Activated naive CD4-positive, alpha-beta T cell treated with anti-CD3 and anti-CD28 coated beads, Interleukin-2, amount 50 U/mL, for 24 hours (primary cell): Measurements from ENCODE around the gene MACF1.
"Not testable (repeated sequence)": the region's sequence is repeated elsewhere in the genome, so short reads cannot be mapped to it uniquely, and the experiment has no call there.

Source experiments
- H3K27ac Mint-ChIP-seq: one replicate; pipeline ENCODE4 v1.8.0; 2021; ENCODE audit warnings: mild to moderate bottlenecking, mixed read lengths
- H3K27me3 Mint-ChIP-seq: one replicate; pipeline ENCODE4 v1.8.0; 2021; ENCODE audit warnings: mixed read lengths
- H3K36me3 Mint-ChIP-seq: one replicate; pipeline ENCODE4 v1.8.0; 2021; ENCODE audit warnings: mixed read lengths
- H3K4me1 Mint-ChIP-seq: one replicate; pipeline ENCODE4 v1.8.0; 2021; ENCODE audit warnings: mixed read lengths
- H3K4me3 Mint-ChIP-seq: one replicate; pipeline ENCODE4 v1.8.0; 2021; ENCODE audit warnings: mild to moderate bottlenecking, mixed read lengths
- H3K9me3 Mint-ChIP-seq: one replicate; pipeline ENCODE4 v1.8.0; 2021; ENCODE audit warnings: mixed read lengths

Gene MACF1

DNA sequence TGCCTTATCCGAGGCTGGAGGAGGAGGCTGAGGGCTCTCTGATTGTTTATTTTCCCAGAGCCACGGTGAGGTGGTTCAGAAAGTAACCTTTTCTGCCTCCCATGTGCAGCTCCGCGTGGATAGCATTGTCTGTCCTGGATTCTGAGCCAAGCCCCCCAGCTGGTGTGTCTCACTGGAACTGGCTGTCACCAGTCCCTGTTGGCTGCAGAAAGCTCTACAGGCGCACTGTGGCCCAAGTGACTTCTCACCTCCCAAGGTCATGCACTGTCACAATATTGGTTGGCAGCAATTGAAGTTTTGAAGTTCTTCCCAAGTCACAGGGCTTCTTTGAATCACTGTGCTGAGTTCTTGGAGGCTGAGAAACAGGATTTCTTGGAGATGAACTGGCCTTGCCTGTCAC lies 295.2 kb downstream of the MACF1 start:
- Mint-ChIP-seq H3K4me1 (no peaks in the 10 kb centered on the region), H3K4me3 (no peak overlapping the region), H3K36me3 (no peaks in the 10 kb centered on the region), H3K9me3 (no peaks in the 10 kb centered on the region), H3K27ac (no peak overlapping the region), H3K27me3 (no peaks in the 10 kb centered on the region)

DNA sequence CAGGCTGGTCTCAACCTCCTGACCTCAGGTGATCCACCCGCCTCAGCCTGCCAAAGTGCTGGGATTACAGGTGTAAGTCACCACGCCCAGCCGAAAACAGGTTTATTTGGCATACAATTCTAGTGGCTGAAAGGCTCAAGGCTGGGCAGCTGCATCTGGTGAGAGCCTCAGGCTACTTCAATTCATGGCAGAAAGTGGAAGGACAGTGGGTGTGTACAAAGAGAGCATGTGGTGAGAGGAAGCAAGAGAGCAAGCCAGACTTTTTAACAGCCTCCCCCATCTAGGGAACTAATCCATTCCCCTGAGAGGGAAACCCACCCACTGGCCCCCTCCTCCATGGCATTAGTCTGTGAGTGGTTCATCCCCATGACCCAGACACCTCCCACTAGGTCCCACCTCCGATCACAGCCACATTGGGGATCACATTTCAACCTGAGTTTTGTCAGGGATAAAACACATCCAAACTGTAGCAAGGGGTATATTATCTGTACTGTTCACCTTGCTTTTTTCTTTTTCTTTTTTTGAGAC lies 296.4 kb downstream of the MACF1 start:
- no peaks in the 10 kb centered on the region for H3K4me1 Mint-ChIP-seq
- no peak overlapping the region for H3K27ac Mint-ChIP-seq

DNA sequence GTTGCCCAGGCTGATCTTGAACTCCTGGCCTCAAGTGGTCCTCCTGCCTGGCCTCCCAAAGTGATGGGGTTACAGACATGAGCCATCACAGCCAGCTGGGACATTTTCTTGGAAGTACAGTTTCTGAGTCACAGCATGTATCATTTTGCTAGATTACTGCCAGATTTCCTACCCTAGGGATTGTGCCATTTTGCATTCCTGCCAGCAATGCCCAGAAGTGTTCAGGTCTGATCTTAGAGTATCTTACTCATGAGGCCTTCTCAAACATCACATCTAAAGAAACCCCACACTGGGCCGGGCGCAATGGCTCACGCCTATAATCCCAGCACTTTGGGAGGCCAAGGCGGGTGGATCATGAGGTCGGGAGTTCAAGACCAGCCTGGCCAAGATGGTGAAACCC lies 297.2 kb downstream of the MACF1 start:
- no peaks in the 10 kb centered on the region for H3K4me1 Mint-ChIP-seq
- H3K4me3 Mint-ChIP-seq: no peak overlapping the region
- no peaks in the 10 kb centered on the region for H3K27me3 Mint-ChIP-seq
- no peaks in the 10 kb centered on the region for H3K36me3 Mint-ChIP-seq
- H3K27ac Mint-ChIP-seq: no peak overlapping the region
- H3K9me3 Mint-ChIP-seq: no peaks in the 10 kb centered on the region

More for the DNA sequence above, 296.4 kb downstream of the MACF1 start:
- Mint-ChIP-seq H3K4me3 (no peak overlapping the region), H3K9me3 (no peaks in the 10 kb centered on the region), H3K27me3 (no peaks in the 10 kb centered on the region), H3K36me3 (no peaks in the 10 kb centered on the region)

DNA sequence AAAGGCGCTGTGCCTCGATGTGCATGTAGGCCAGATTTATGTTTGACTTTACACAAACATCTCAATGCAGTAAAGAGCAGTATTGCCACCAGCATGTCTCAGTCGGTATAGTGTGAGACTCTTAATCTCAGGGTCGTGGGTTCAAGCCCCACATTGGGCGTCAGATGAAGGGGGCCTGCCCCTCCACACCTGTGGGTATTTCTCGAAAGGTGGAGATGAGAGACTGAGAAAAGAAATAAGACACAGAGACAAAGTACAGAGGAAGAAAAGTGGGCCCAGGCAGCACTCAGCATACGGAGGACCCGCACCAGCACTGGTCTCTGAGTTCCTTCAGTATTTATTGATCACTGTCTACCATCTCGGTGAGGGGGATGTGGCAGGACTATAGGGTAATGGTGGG lies 299.9 kb downstream of the MACF1 start:
- not testable (repeated sequence) for H3K27ac Mint-ChIP-seq, H3K27me3 Mint-ChIP-seq, H3K4me1 Mint-ChIP-seq, H3K4me3 Mint-ChIP-seq, H3K9me3 Mint-ChIP-seq, H3K36me3 Mint-ChIP-seq

DNA sequence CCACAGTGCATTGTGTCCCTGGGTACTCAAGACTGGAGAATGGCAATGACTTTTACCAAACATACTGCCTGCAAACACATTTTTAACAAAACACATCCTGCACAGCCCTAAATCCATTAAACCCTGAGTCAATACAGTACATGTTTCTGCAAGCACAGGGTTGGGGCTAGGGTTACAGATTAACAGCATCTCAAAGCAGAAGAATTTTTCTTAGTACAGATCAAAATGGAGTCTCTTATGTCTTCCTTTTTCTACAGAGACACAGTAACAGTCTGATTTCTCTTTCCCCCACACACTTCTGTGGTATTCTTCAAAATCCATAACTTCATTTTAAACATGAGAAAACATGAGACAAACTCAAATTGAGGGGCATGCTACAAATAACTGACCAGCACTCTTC lies 300.8 kb downstream of the MACF1 start:
- no peaks in the 10 kb centered on the region for H3K9me3 Mint-ChIP-seq
- no peak overlapping the region for H3K4me3 Mint-ChIP-seq
- H3K27ac Mint-ChIP-seq: no peak overlapping the region
- no peaks in the 10 kb centered on the region for H3K27me3 Mint-ChIP-seq
- no peaks in the 10 kb centered on the region for H3K36me3 Mint-ChIP-seq
- H3K4me1 Mint-ChIP-seq: peaks cover 9% of the 10 kb centered on the region

DNA sequence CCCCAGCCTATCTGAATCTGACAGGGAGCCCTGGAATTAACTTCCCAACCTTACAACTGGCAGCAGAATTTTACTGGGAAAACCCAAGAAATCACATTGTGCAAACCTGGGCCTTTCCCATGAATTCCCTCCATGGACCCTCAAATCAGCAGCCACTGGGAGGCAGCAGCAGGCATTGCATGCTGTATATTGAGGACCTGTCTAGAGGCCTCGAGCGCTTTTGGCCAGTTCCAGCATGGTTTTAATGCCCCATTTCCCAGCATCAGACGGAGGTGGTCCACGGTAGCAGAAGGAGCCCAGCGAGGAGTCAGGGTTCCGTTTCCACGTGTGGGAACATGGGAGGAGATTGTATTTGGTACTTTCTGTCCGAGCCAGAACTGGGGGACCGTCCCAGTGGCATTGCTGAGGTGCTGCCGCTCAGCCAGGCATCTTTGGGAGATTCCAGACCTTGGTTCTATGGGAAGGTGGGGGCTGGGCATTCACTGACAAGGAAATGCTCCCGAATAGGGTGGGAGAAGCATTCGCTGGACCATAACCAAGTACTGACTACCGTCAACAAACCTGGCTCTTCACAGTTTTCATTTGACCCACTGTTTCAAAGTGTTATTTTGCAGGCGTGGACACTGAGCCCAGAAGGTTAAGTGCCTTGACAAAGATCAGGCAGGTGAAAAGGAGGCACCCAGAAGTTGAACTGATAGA lies 302.9 kb downstream of the MACF1 start:
- Mint-ChIP-seq H3K4me1 (peaks cover 13% of the 10 kb centered on the region), H3K27ac (no peak overlapping the region), H3K4me3 (no peak overlapping the region), H3K36me3 (no peaks in the 10 kb centered on the region), H3K27me3 (no peaks in the 10 kb centered on the region), H3K9me3 (no peaks in the 10 kb centered on the region)

DNA sequence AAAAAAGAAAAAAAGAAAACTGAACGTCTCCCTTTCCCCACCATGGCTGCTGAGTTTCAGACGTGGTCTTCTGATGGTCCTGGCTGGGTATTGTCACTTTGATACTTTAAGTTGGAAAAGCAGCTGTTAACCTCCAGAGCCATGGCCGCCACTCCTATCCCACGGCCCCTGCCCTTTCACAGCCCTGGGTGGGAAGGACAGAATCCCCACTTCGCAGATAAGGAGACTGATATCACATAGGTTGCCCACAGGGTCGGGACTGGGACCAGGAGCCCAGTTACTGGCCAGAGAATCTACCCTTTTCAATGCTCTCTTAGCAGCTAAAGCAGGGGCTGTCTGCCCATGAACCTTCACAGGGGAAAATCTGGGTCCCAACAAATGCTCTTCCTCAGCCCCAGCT lies 303.8 kb downstream of the MACF1 start:
- Mint-ChIP-seq H3K27ac (no peak overlapping the region), H3K27me3 (no peaks in the 10 kb centered on the region), H3K36me3 (no peaks in the 10 kb centered on the region), H3K4me3 (no peak overlapping the region), H3K4me1 (peaks cover 13% of the 10 kb centered on the region), H3K9me3 (no peaks in the 10 kb centered on the region)

DNA sequence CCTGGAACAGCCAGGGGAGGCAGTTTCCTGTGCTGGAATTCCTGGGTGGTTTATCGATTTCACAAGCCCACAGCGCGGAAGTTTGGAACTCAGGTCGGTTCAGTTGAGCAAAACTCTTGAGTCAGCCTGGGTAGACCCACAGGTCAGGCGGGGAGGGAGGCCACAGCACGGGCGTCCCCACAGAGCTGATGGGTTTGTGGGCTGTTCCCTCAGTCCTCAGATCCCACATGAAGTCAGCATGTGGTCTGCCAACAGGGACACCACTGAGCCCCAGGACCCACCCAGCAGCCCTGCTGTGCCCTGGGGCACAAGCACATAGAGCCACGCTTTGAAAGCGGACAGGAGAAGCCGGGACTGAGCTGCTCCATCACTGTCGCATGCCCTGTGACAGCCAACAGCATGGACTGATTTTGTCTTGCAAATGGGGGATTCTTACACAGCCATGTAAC lies 304.4 kb downstream of the MACF1 start:
- Mint-ChIP-seq H3K36me3 (no peaks in the 10 kb centered on the region), H3K4me3 (no peak overlapping the region), H3K9me3 (no peaks in the 10 kb centered on the region), H3K27ac (no peak overlapping the region), H3K27me3 (no peaks in the 10 kb centered on the region), H3K4me1 (peaks cover 13% of the 10 kb centered on the region)

DNA sequence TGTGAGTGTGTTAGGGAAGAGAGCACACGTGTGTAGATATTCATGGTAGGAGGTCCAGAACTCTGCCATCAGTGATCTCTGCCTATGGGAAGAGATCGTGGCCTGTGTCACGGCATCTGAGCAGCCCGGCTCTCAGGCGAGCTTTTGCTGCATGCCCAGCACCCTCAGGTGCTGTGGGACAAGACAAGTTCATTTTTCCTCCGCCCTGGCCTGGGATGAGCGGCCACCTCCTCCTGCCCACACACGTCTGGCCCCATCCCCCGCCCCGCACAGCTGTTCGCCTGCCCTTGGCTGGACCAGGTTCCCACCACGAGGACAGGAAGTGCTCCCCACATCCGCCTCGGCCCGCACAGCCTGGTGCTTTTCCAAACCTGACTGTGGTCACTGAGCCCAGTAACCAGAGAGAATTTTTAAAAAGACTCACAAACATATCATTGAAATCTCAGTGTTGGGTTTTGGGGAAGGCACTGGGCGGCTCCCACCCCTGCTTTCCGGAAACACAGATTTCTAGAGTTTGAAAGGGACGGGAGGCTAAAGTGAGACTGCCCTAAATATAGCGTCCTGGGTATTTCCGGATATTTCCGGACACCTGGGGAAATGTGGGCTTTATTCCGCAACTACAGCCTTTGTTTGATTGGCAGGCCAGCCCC lies 305.0 kb downstream of the MACF1 start:
- H3K36me3 Mint-ChIP-seq: no peaks in the 10 kb centered on the region
- no peaks in the 10 kb centered on the region for H3K9me3 Mint-ChIP-seq
- peaks cover 13% of the 10 kb centered on the region for H3K4me1 Mint-ChIP-seq
- H3K27ac Mint-ChIP-seq: peak overlapping the region; percentile 17
- peak overlapping the region; percentile 55 for H3K4me3 Mint-ChIP-seq
- H3K27me3 Mint-ChIP-seq: no peaks in the 10 kb centered on the region

DNA sequence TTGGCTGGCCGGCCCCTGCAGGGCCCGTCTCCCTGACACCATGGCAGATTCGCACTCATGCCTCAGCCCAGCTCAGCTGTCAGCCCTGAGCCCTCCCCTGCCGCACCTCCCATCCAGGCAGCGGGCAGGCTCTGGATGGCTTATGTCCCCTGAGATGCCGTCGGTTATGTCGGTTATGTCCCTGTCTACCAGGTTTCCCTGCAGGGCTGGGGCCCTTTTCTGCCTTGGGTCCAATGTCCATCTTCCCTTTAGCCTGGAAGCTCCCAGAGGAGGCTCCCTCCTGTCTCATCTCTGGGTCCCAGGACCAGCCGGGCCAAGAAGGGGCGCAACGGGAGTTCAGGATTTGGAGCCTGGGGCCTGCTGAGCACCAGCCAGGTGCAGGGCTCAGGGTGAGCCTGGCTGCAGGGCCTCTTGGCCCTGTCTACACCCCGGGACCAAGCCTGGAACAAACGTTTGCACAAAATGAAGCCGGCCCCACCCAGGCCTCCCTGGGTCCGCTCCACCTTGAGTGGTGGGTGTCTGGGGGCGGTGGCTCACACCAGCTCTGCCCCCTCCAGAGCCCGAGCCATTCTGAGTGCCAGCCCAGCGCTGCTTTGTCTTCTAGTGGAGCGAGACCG lies 306.2 kb downstream of the MACF1 start:
- H3K27me3 Mint-ChIP-seq, H3K36me3 Mint-ChIP-seq, H3K27ac Mint-ChIP-seq, H3K9me3 Mint-ChIP-seq, H3K4me3 Mint-ChIP-seq: not testable (repeated sequence)
- H3K4me1 Mint-ChIP-seq: peaks cover 13% of the 10 kb centered on the region

DNA sequence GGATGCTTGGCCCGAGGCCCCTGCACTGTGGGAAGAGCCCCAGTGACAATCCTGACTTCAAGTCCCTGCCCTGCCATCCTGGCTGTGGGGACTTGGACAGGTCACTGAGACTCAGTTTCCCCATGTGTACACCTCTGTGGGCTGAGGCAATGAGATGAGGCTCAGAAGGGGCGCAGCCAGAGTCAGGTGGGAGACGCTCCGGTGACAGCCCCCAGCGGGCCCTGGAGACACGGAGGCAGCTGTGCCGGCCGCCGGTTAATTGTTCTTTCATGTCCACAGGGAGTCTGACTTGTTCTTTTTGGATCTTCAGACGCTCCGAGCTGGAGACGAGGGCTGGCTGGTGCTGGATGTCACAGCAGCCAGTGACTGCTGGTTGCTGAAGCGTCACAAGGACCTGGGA lies 307.0 kb downstream of the MACF1 start:
- not testable (repeated sequence) for H3K36me3 Mint-ChIP-seq, H3K27ac Mint-ChIP-seq, H3K27me3 Mint-ChIP-seq, H3K4me3 Mint-ChIP-seq, H3K9me3 Mint-ChIP-seq
- peaks cover 13% of the 10 kb centered on the region for H3K4me1 Mint-ChIP-seq

DNA sequence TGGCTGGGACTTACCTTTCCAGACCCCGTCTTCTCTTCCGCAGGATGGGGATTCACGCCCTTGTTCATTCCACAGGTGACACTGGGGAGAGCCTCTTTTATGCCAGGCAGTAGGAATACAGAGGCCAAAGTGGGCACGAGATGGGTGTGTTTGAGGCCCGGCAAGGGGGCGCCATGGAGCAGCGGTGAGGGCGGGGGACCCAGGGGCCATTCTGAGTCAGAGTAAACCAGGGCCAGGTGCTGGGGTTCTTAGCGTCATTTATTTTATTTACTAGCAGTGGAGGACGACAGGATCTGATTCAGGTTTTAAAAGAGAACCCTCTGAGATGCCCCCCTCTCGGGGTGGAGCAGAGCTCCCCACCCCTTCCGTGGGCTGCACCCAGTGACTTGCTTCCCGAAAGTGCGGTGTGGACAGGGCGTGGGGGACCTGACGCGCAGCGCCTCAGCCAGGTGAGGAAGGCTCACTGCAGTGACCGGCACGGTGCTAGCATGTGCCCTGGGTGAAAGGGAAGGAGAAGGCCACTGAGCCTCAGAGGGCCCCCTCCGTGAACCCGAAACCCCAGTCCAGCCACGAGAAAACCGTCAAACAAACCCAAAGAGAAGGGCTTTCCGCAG lies 307.8 kb downstream of the MACF1 start:
- not testable (repeated sequence) for H3K4me3 Mint-ChIP-seq, H3K9me3 Mint-ChIP-seq, H3K27ac Mint-ChIP-seq, H3K27me3 Mint-ChIP-seq, H3K36me3 Mint-ChIP-seq
- H3K4me1 Mint-ChIP-seq: peaks cover 13% of the 10 kb centered on the region

DNA sequence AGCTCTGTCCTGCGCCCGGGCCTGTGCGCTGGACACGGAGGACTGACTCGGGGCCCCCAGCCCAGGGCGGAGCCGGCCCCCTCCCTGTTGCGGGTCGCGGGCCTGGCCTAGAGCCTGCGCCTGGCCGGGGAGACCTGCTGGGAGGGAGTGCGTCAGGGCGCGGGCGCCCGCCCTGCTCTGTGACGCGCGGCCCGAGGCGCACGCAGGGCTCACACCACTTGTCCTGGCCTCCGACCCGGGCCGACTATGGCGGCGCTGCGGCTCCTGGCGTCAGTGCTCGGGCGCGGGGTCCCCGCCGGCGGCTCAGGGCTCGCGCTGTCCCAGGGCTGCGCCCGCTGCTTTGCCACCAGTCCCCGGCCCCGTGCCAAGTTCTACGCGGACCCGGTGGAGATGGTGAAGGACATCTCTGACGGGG lies 310.2 kb downstream of the MACF1 start:
- H3K9me3 Mint-ChIP-seq: not testable (repeated sequence)

DNA sequence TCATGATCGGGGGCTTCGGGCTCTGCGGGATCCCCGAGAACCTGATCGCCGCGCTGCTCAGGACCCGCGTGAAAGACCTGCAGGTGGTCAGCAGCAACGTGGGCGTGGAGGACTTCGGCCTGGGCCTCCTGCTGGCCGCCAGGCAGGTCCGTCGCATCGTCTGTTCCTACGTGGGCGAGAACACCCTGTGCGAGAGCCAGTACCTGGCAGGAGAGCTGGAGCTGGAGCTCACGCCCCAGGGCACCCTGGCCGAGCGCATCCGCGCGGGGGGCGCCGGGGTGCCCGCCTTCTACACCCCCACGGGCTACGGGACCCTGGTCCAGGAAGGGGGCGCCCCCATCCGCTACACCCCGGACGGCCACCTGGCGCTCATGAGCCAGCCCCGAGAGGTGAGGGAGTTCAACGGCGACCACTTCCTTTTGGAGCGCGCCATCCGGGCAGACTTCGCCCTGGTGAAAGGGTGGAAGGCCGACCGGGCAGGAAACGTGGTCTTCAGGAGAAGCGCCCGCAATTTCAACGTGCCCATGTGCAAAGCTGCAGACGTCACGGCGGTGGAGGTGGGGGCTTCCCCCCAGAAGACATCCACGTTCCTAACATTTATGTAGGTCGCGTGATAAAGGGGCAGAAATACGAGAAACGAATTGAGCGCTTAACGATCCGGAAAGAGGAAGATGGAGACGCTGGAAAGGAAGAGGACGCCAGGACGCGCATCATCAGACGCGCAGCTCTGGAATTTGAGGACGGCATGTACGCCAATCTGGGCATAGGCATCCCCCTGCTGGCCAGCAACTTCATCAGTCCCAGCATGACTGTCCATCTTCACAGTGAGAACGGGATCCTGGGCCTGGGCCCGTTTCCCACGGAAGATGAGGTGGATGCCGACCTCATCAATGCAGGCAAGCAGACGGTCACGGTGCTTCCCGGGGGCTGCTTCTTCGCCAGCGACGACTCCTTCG lies 310.9 kb downstream of the MACF1 start:
- not testable (repeated sequence) for H3K4me1 Mint-ChIP-seq, H3K9me3 Mint-ChIP-seq, H3K27me3 Mint-ChIP-seq, H3K36me3 Mint-ChIP-seq, H3K27ac Mint-ChIP-seq
- peak overlapping the region; percentile 66 for H3K4me3 Mint-ChIP-seq

More for the DNA sequence above, 310.2 kb downstream of the MACF1 start:
- not testable (repeated sequence) for H3K4me3 Mint-ChIP-seq, H3K27ac Mint-ChIP-seq, H3K4me1 Mint-ChIP-seq, H3K36me3 Mint-ChIP-seq, H3K27me3 Mint-ChIP-seq

DNA sequence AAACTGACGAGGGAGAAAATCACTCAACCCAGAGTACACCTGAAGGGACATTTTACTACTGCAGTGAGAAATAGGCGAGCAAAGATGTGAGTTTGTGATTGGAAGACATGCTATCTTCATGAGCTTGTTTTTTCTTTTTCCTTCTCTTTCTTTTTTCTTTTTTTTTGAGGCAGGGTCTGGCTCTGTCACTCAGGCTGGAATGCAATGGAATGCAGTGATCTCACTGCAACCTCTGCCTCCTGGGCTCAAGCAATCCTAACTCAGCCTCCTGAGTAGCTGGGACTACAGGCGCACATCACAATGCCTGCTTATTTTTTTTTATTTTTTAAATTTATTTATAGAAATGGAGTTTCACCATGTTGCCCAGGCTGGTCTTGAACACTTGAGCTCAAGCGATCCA lies 312.3 kb downstream of the MACF1 start:
- not testable (repeated sequence) for H3K4me1 Mint-ChIP-seq

More for the DNA sequence above, 312.3 kb downstream of the MACF1 start:
- H3K36me3 Mint-ChIP-seq, H3K27ac Mint-ChIP-seq, H3K9me3 Mint-ChIP-seq, H3K4me3 Mint-ChIP-seq, H3K27me3 Mint-ChIP-seq: not testable (repeated sequence)
